Fibroblast of pulmonary artery (primary cell): ENCODE measurements around the gene MRPL50.

ENCODE experiments used
- DNase-seq: peaks from one replicate; pipeline ENCODE4 v3.0.0-alpha.2; 2010; ENCODE audit warnings: low read depth
- H3K4me3 ChIP-seq: replicated peaks from 2 replicates; pipeline ENCODE4 v1.5.1; 2011; ENCODE audit warnings: low read depth, mild to moderate bottlenecking, control low read depth, low read length, moderate library complexity
- TF ChIP-seq, protein P1 (sequence below): IDR thresholded peaks from 2 replicates; pipeline ENCODE4 v1.5.1; 2011; ENCODE audit warnings: mild to moderate bottlenecking, control low read depth, low read length, inconsistent platforms; ENCODE audit errors: missing control alignments

MRPL50 gene

GRCh38 chr9:101432171-101432570 lies 33.8 kb upstream of the MRPL50 start:
- DNase-seq, result no peak
- H3K4me3 ChIP-seq, result no peak overlapping the region
- TF ChIP-seq, protein P1, sequence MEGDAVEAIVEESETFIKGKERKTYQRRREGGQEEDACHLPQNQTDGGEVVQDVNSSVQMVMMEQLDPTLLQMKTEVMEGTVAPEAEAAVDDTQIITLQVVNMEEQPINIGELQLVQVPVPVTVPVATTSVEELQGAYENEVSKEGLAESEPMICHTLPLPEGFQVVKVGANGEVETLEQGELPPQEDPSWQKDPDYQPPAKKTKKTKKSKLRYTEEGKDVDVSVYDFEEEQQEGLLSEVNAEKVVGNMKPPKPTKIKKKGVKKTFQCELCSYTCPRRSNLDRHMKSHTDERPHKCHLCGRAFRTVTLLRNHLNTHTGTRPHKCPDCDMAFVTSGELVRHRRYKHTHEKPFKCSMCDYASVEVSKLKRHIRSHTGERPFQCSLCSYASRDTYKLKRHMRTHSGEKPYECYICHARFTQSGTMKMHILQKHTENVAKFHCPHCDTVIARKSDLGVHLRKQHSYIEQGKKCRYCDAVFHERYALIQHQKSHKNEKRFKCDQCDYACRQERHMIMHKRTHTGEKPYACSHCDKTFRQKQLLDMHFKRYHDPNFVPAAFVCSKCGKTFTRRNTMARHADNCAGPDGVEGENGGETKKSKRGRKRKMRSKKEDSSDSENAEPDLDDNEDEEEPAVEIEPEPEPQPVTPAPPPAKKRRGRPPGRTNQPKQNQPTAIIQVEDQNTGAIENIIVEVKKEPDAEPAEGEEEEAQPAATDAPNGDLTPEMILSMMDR, result no peak

DNA sequence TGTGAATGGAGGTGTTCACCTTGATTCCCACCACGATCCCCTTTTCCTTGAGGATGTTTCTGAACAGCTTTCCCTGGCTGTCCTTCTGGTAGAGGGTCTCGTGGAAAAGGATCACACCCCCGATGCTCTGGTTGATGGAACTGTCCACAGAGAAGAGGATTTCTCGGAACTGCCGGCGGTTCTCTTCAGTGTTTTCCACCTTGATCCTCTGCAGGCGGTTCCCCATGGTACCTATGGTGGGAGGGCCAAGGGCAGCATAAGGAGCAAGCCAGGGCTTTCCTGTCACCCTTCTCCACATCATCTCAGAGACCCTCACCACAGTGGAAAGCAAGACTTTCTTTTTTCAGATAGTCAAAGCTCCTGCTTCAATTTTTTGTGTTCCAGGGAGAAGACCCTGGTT lies 31.3 kb upstream of the MRPL50 start:
- TF ChIP-seq, protein P1, result no peak
- DNase-seq, result no peak
- no peak overlapping the region for H3K4me3 ChIP-seq

DNA sequence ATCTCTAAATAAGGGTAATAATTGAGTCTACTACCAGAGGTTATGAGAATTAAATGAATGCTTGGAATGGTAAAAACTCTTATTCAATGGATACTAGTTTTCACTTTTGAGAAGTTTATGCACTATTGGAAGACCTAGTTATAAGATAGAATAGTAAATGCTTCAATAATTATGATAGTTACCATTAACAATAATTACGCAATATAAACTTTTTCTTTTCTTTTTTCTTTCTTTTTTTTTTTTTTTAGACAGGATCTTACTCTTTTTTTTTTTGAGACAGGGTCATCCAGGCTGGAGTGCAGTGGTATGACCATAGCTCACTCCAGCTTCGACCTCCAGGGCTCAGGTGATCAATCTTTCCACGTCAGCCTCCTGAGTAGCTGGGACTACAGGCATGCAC lies 30.5 kb upstream of the MRPL50 start:
- DNase-seq, result no peak
- TF ChIP-seq, protein P1, result no peak

GRCh38 chr9:101427957-101428655 lies 29.7 kb upstream of the MRPL50 start:
- DNase-seq, result no peak
- H3K4me3 ChIP-seq, result no peak overlapping the region
- TF ChIP-seq, protein P1, result no peak

More for the DNA sequence above, 30.5 kb upstream of the MRPL50 start:
- H3K4me3 ChIP-seq, result no peak overlapping the region

GRCh38 chr9:101427358-101427757 lies 28.9 kb upstream of the MRPL50 start:
- TF ChIP-seq, protein P1, result no peak
- no peak overlapping the region for H3K4me3 ChIP-seq
- DNase-seq, result no peak

DNA sequence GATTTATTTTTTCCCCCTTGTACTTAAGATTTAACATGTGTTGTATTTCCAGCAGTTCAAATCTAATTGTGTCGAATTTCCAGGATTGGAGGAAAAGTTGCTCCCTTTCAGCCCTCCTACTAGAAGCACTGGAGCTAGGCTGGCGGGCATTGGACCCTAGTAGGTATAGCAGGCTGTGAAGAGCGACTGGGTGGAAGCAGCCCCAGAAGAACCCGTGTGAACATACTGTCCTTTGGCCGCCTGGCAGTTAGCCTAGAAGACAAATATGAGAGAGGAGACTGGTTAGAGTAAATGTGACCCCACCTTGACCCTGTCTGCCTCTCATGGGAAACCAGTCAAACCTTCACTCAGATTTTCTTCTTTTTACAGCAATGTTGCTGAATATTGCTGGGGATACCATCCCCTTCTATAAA lies 23.2 kb upstream of the MRPL50 start:
- no peak for DNase-seq
- TF ChIP-seq, protein P1, result no peak
- H3K4me3 ChIP-seq, result no peak overlapping the region

- TF ChIP-seq, protein P1, result no peak
- no peak for DNase-seq
- H3K4me3 ChIP-seq, result no peak overlapping the region
These were observed 21.4 kb upstream of the MRPL50 start for GRCh38 chr9:101419863-101420262.
